SK-N-SH treated with all-trans-retinoic acid at 6 μM for 48 hours (cell line): Measurements from ENCODE around the gene OLR1.

ENCODE experiments used
- ARNTL ChIP-seq: fragments of 450-650 bp; formaldehyde crosslinking; IDR thresholded peaks from 2 replicates; pipeline ENCODE4 v1.5.0; 2020; ENCODE audit warnings: low read depth, mild to moderate bottlenecking, moderate library complexity, borderline replicate concordance
- BACH2 ChIP-seq: fragments of 250-450 bp; sonication (Bioruptor Pico); IDR thresholded peaks from 2 replicates; pipeline ENCODE4 v1.9.0; 2021; ENCODE audit warnings: mild to moderate bottlenecking, borderline replicate concordance
- CSRNP3 ChIP-seq: fragments of 250-450 bp; sonication (Bioruptor Pico); IDR thresholded peaks from 2 replicates; pipeline ENCODE4 v1.5.1; 2021; ENCODE audit warnings: mild to moderate bottlenecking, moderate library complexity
- GLIS3 ChIP-seq: fragments of 250-450 bp; sonication (Bioruptor Pico); IDR thresholded peaks from 2 replicates; pipeline ENCODE4 v1.5.0; 2020; ENCODE audit warnings: mild to moderate bottlenecking, moderate library complexity
- OSR1 ChIP-seq: fragments of 250-450 bp; sonication (Bioruptor Pico); IDR thresholded peaks from 2 replicates; pipeline ENCODE4 v1.8.0; 2022; ENCODE audit warnings: moderate library complexity, mild to moderate bottlenecking, inconsistent platforms
- PATZ1 ChIP-seq: fragments of 250-450 bp; sonication (Bioruptor Pico); IDR thresholded peaks from 2 replicates; pipeline ENCODE4 v1.8.0; 2020; ENCODE audit warnings: mild to moderate bottlenecking, moderate library complexity, borderline replicate concordance
- POU6F1 ChIP-seq: fragments of 250-450 bp; sonication (Bioruptor Pico); IDR thresholded peaks from 2 replicates; pipeline ENCODE4 v1.8.0; 2021; ENCODE audit warnings: low read depth, mild to moderate bottlenecking, moderate library complexity, borderline replicate concordance
- TOX ChIP-seq: fragments of 250-450 bp; sonication (Bioruptor Pico); IDR thresholded peaks from 2 replicates; pipeline ENCODE4 v1.8.0; 2021; ENCODE audit warnings: mild to moderate bottlenecking, moderate library complexity, borderline replicate concordance
- TSHZ2 ChIP-seq: fragments of 250-450 bp; sonication (Bioruptor Pico); IDR thresholded peaks from 2 replicates; pipeline ENCODE4 v1.5.0; 2020; ENCODE audit warnings: mild to moderate bottlenecking, moderate library complexity
- ZNF565 ChIP-seq: fragments of 450-650 bp; formaldehyde crosslinking; conservative IDR thresholded peaks from 2 replicates; pipeline ENCODE4 v1.5.0; 2020; ENCODE audit warnings: low read depth, mild to moderate bottlenecking, moderate library complexity

GRCh38 chr12:10111451-10111850, 60.5 kb downstream of the OLR1 start:
- TF ChIP-seq OSR1 (CRISPR knock-in tag) (no peak), PATZ1 (CRISPR knock-in tag) (no peak), ZNF565 (CRISPR knock-in tag) (no peak), CSRNP3 (no peak), TSHZ2 (no peak), BACH2 (no peak), POU6F1 (CRISPR knock-in tag) (no peak), ARNTL (CRISPR knock-in tag) (no peak), TOX (CRISPR knock-in tag) (no peak), GLIS3 (no peak)
